IMR-90 (cell line): Measurements from ENCODE around the gene PRSS22. TPM values are rescaled to one million over a fixed set of nuclear protein-coding genes. Genes with fewer than 3 reads are reported as not detected.

Experiments
- ATAC-seq: fragments of 200-7000 bp; cut with Tn5 transposase; 2 replicates; pipeline ENCODE4 v1.9.1; 2020; ENCODE audit warnings: low read depth, mild to moderate bottlenecking, moderate library complexity
- BruUV-seq: library from RNA; stranded (reverse); fragments of 400-500 nt; replicated peaks from 2 replicates; lab custom pipeline; 2021; lab: Mats Ljungman, UMichigan
- CTCF ChIA-PET: fragments of 300-600 bp; formaldehyde crosslinking; extraction: SDS; loops from one replicate; lab custom pipeline; 2021; ENCODE audit warnings: antibody characterized with exemption; lab: Yijun Ruan, JAX
- POLR2A ChIA-PET: fragments of 300-600 bp; sonication (Branson Sonifier 250); formaldehyde crosslinking; loops from one replicate; lab custom pipeline; 2022; ENCODE audit warnings: antibody characterized with exemption; ENCODE audit not compliant: unreplicated experiment; lab: Charles Lee
- DNase-seq: peaks from one replicate; pipeline ENCODE4 v3.0.0; 2013
- H2AFZ ChIP-seq: replicated peaks from 2 replicates; pipeline ENCODE3; 2013; ENCODE audit warnings: low read length, mild to moderate bottlenecking; ENCODE audit not compliant: poor library complexity
- H2AK5ac ChIP-seq: 2 replicates; pipeline ENCODE4 v1.6.1; 2013; ENCODE audit warnings: low read depth, low read length, inconsistent platforms
- H2AK9ac ChIP-seq: replicated peaks from 2 replicates; pipeline ENCODE3; 2013; ENCODE audit warnings: mild to moderate bottlenecking, low read depth, low read length, moderate library complexity; ENCODE audit not compliant: poor library complexity
- H2BK120ac ChIP-seq: 2 replicates; pipeline ENCODE4 v1.6.1; 2013; ENCODE audit warnings: low read depth, low read length, inconsistent platforms
- H2BK15ac ChIP-seq: 3 replicates; pipeline ENCODE4 v1.6.1; 2013; ENCODE audit warnings: low read depth, low read length, inconsistent platforms
- H2BK20ac ChIP-seq: 2 replicates; pipeline ENCODE4 v1.6.1; 2013; ENCODE audit warnings: low read depth, mild to moderate bottlenecking, inconsistent platforms, low read length, moderate library complexity
- H2BK5ac ChIP-seq: 2 replicates; pipeline ENCODE4 v1.6.1; 2013; ENCODE audit warnings: mild to moderate bottlenecking, low read depth, low read length, inconsistent platforms; ENCODE audit not compliant: poor library complexity, severe bottlenecking
- H3K14ac ChIP-seq: replicated peaks from 2 replicates; pipeline ENCODE4 v1.6.1; 2013; ENCODE audit warnings: low read depth, low read length, inconsistent platforms
- H3K18ac ChIP-seq: 2 replicates; pipeline ENCODE4 v1.6.1; 2013; ENCODE audit warnings: low read depth, low read length, control low read depth
- H3K23ac ChIP-seq: 2 replicates; pipeline ENCODE4 v1.6.1; 2013; ENCODE audit warnings: low read depth, low read length, inconsistent platforms
- H3K27ac ChIP-seq: 2 replicates; pipeline ENCODE4 v1.5.1; 2013; ENCODE audit warnings: mild to moderate bottlenecking, control low read depth, low read length; ENCODE audit not compliant: insufficient read depth
- H3K27me3 ChIP-seq: 2 replicates; pipeline ENCODE4 v1.6.1; 2013; ENCODE audit warnings: low read length; ENCODE audit not compliant: control insufficient read depth, insufficient read depth
- H3K36me3 ChIP-seq: 2 replicates; pipeline ENCODE4 v1.6.1; 2013; ENCODE audit warnings: low read length, mixed read lengths; ENCODE audit not compliant: control insufficient read depth, insufficient read depth
- H3K4ac ChIP-seq: 2 replicates; pipeline ENCODE4 v1.6.1; 2013; ENCODE audit warnings: low read depth, low read length, inconsistent platforms
- H3K4me1 ChIP-seq: 2 replicates; pipeline ENCODE4 v1.6.1; 2013; ENCODE audit warnings: low read length, mixed read lengths; ENCODE audit not compliant: control insufficient read depth, insufficient read depth
- H3K4me2 ChIP-seq: 2 replicates; pipeline ENCODE4 v1.6.1; 2013; ENCODE audit warnings: low read depth, mild to moderate bottlenecking, control low read depth, low read length, moderate library complexity
- H3K4me3 ChIP-seq: 2 replicates; pipeline ENCODE4 v1.5.1; 2013; ENCODE audit warnings: low read depth, mild to moderate bottlenecking, control low read depth, low read length, moderate library complexity; ENCODE audit not compliant: insufficient read depth
- H3K56ac ChIP-seq: 2 replicates; pipeline ENCODE4 v1.6.1; 2013; ENCODE audit warnings: low read length, inconsistent platforms; ENCODE audit not compliant: insufficient read depth; ENCODE audit errors: extremely low read depth
- H3K79me1 ChIP-seq, 2 experiments: 2 replicates each; pipeline ENCODE4 v1.6.1; 2013; ENCODE audit warnings: low read length in 2 of 2, inconsistent platforms in 1 of 2, low read depth in 1 of 2
- H3K9ac ChIP-seq: 2 replicates; pipeline ENCODE4 v1.6.1; 2013; ENCODE audit warnings: low read depth, low read length, control low read depth
- H3K9me1 ChIP-seq: 2 replicates; pipeline ENCODE4 v1.6.1; 2013; ENCODE audit warnings: low read length, inconsistent platforms; ENCODE audit not compliant: insufficient read depth
- H3K9me3 ChIP-seq: 2 replicates; pipeline ENCODE4 v1.6.1; 2013; ENCODE audit warnings: low read length; ENCODE audit not compliant: control insufficient read depth, insufficient read depth
- H4K20me1 ChIP-seq: 2 replicates; pipeline ENCODE4 v1.6.1; 2013; ENCODE audit warnings: low read length, inconsistent platforms; ENCODE audit not compliant: insufficient read depth
- H4K5ac ChIP-seq: 2 replicates; pipeline ENCODE4 v1.6.1; 2013; ENCODE audit warnings: mild to moderate bottlenecking, low read depth, low read length, control low read depth
- H4K8ac ChIP-seq, 2 experiments: 2 replicates each; pipeline ENCODE4 v1.6.1; 2013; ENCODE audit warnings: low read depth in 2 of 2, low read length in 2 of 2, control low read depth in 1 of 2, inconsistent platforms in 1 of 2
- H4K91ac ChIP-seq: 2 replicates; pipeline ENCODE4 v1.6.1; 2013; ENCODE audit warnings: low read depth, low read length, inconsistent platforms; ENCODE audit not compliant: insufficient read depth
- CEBPB ChIP-seq: IDR thresholded peaks from 2 replicates; pipeline ENCODE4 v1.6.1; 2012; ENCODE audit warnings: low read depth, low read length, improper control_type of control experiment
- MAZ ChIP-seq: IDR thresholded peaks from 2 replicates; pipeline ENCODE4 v1.6.1; 2012; ENCODE audit warnings: low read depth, mild to moderate bottlenecking, low read length, improper control_type of control experiment, moderate library complexity, borderline replicate concordance
- RAD21 ChIP-seq: IDR thresholded peaks from 2 replicates; pipeline ENCODE4 v1.6.1; 2012; ENCODE audit warnings: low read length, improper control_type of control experiment
- WGBS, 2 experiments: methylation state at CpG; one replicate each; pipeline versions ENCODE4 v1.1.5 to v1.1.7; 2013; ENCODE audit warnings: missing lambda C conversion rate in 2 of 2; ENCODE audit not compliant: insufficient read length in 1 of 2; ENCODE audit errors: extremely low coverage in 2 of 2; 5-methylcytosine and 5-hydroxymethylcytosine counted together
- dilution Hi-C: fragments of 300-500 bp; cut with HindIII; formaldehyde crosslinking; loops from one replicate; pipeline ENCODE4 v1.14.3; 2018; ENCODE audit warnings: low sequenced_read_pairs; ENCODE audit not compliant: unreplicated experiment
- in situ Hi-C: fragments of 300-500 bp; cut with MboI; formaldehyde crosslinking; loops from 3 replicates; pipeline ENCODE4 v1.14.3; 2019; ENCODE audit warnings: low sequenced_read_pairs, inconsistent platforms, mixed read lengths
- intact Hi-C: fragments of 100-400 bp; cut with micrococcal nuclease; formaldehyde crosslinking; loops from 2 replicates; pipeline ENCODE4 v1.10.0; 2022
- polyA plus RNA-seq, 3 experiments: library from polyadenylated mRNA; depleted of rRNA; stranded (reverse); fragments of >200 nt; gene quantifications; 2 replicates each; pipeline ENCODE4 v1.2.3, GENCODE V29; 2012; ENCODE audit warnings: low replicate concordance in 1 of 3
- total RNA-seq: library from RNA; depleted of rRNA; stranded (reverse); fragments of >200 nt; gene quantifications from 2 replicates; pipeline ENCODE4 v1.2.3, GENCODE V29; 2012; rRNA removed

The PRSS22 gene
- total and polyA plus RNA-seq, 2 of the 4 experiments (the other 2 are of a cell fraction): not detected

- Histone ChIP-seq H3K27me3 (peaks cover 31% of the 10 kb centered on the region), H4K8ac (no peak overlapping the region), H3K9ac (no peak overlapping the region), H3K9me1 (no peaks in the 10 kb centered on the region), H3K79me1 (no peaks in the 10 kb centered on the region), H4K20me1 (no peaks in the 10 kb centered on the region), H4K5ac (no peak overlapping the region), H2AK9ac (no peak overlapping the region), H3K4me2 (no peak overlapping the region), H3K4me1 (no peaks in the 10 kb centered on the region), H2BK20ac (no peak overlapping the region), H2BK5ac (no peak overlapping the region), H2BK15ac (no peak overlapping the region), H2AK5ac (no peak overlapping the region), H3K23ac (no peak overlapping the region), H3K36me3 (no peaks in the 10 kb centered on the region), H3K9me3 (peaks cover 22% of the 10 kb centered on the region), H3K27ac (no peak overlapping the region), H2AFZ (no peak overlapping the region), H3K56ac (no peak overlapping the region), H4K91ac (no peak overlapping the region), H3K4ac (no peak overlapping the region), H3K4me3 (no peak overlapping the region), H3K18ac (no peak overlapping the region), H3K14ac (no peak overlapping the region), H2BK120ac (no peak overlapping the region)
- in situ Hi-C loops (no loop called here), intact Hi-C loops (no loop called here), dilution Hi-C loops (no loop called here)
- CTCF ChIA-PET: no interaction called here
- WGBS, 2 experiments: no CpG with 5 or more reads among the region's 3 CpGs
- POLR2A ChIA-PET: no interaction called here
- TF ChIP-seq RAD21 (no peak), MAZ (no peak), CEBPB (no peak)
- no peak for ATAC-seq
- no TSS peak for BruUV-seq
- no peak for DNase-seq
Measured at GRCh38 chr16:2803545-2804195, 54.3 kb downstream of the PRSS22 start.

Other genes starting within 250 kb of the PRSS22 start
- gene KCTD5, start 175.6 kb downstream of the PRSS22 start, total RNA-seq: 17.2 and 19.4 TPM in 2 replicates
- 38.9 and 56.2 TPM in 2 replicates for gene KCTD5, start 175.6 kb downstream of the PRSS22 start, polyA plus RNA-seq (2012; rRNA removed)
- under 0.01 TPM in 2 replicates for gene PRSS27, start 137.9 kb downstream of the PRSS22 start, total RNA-seq
- 0.58 and 0.83 TPM in 2 replicates for gene PRSS27, start 137.9 kb downstream of the PRSS22 start, polyA plus RNA-seq (2012; rRNA removed)
- gene SRRM2, start 105.5 kb downstream of the PRSS22 start, total RNA-seq: 20.3 and 21.1 TPM in 2 replicates
- gene SRRM2, start 105.5 kb downstream of the PRSS22 start, polyA plus RNA-seq (2012; rRNA removed): 300 and 301 TPM in 2 replicates
- gene ELOB, start 80.9 kb downstream of the PRSS22 start, total RNA-seq: 225 and 5,859 TPM in 2 replicates
- 442 and 481 TPM in 2 replicates for gene ELOB, start 80.9 kb downstream of the PRSS22 start, polyA plus RNA-seq (2012; rRNA removed)
- not detected in 2 replicates for gene PRSS33, start 70.6 kb downstream of the PRSS22 start, total RNA-seq
- gene PRSS33, start 70.6 kb downstream of the PRSS22 start, polyA plus RNA-seq (2012; rRNA removed): not detected in 2 replicates
- gene PRSS41, start 59.7 kb downstream of the PRSS22 start, total RNA-seq: not detected in 2 replicates
- gene PRSS41, start 59.7 kb downstream of the PRSS22 start, polyA plus RNA-seq (2012; rRNA removed): not detected in 2 replicates
- not detected in 2 replicates for gene PRSS21, start 40.9 kb downstream of the PRSS22 start, total RNA-seq
- 0.21 and 0.47 TPM in 2 replicates for gene PRSS21, start 40.9 kb downstream of the PRSS22 start, polyA plus RNA-seq (2012; rRNA removed)
- gene ZG16B, start 27.9 kb downstream of the PRSS22 start, total RNA-seq: 0.28 and 0.54 TPM in 2 replicates
- gene ZG16B, start 27.9 kb downstream of the PRSS22 start, polyA plus RNA-seq (2012; rRNA removed): 0.46 and 0.65 TPM in 2 replicates
- gene FLYWCH2, start 25.0 kb upstream of the PRSS22 start, total RNA-seq: 42.3 and 48.9 TPM in 2 replicates
- gene FLYWCH2, start 25.0 kb upstream of the PRSS22 start, polyA plus RNA-seq (2012; rRNA removed): 66.3 and 77.2 TPM in 2 replicates
- gene FLYWCH1, start 53.8 kb upstream of the PRSS22 start, total RNA-seq: 14.3 and 16.1 TPM in 2 replicates
- 25.2 and 32.3 TPM in 2 replicates for gene FLYWCH1, start 53.8 kb upstream of the PRSS22 start, polyA plus RNA-seq (2012; rRNA removed)
- not detected in 2 replicates for gene KREMEN2, start 106.1 kb upstream of the PRSS22 start, total RNA-seq
- gene KREMEN2, start 106.1 kb upstream of the PRSS22 start, polyA plus RNA-seq (2012; rRNA removed): 0.03 and 0.11 TPM in 2 replicates
- 2.2 TPM in 2 replicates for gene PAQR4, start 111.2 kb upstream of the PRSS22 start, total RNA-seq
- 10.0 and 10.1 TPM in 2 replicates for gene PAQR4, start 111.2 kb upstream of the PRSS22 start, polyA plus RNA-seq (2012; rRNA removed)
- 1.8 and 2.8 TPM in 2 replicates for gene PKMYT1, start 122.3 kb upstream of the PRSS22 start, total RNA-seq
- 14.9 and 18.7 TPM in 2 replicates for gene PKMYT1, start 122.3 kb upstream of the PRSS22 start, polyA plus RNA-seq (2012; rRNA removed)
- gene CLDN9, start 154.8 kb upstream of the PRSS22 start, total RNA-seq: not detected in 2 replicates
- gene CLDN9, start 154.8 kb upstream of the PRSS22 start, polyA plus RNA-seq (2012; rRNA removed): 0.05 TPM in 1 of 2 replicates, not detected in the other
- gene CLDN6, start 160.0 kb upstream of the PRSS22 start, total RNA-seq: not detected in 2 replicates
- gene CLDN6, start 160.0 kb upstream of the PRSS22 start, polyA plus RNA-seq (2012; rRNA removed): 0.07 and 0.14 TPM in 2 replicates
- 103 and 118 TPM in 2 replicates for gene TNFRSF12A, start 162.2 kb upstream of the PRSS22 start, total RNA-seq
- 304 and 346 TPM in 2 replicates for gene TNFRSF12A, start 162.2 kb upstream of the PRSS22 start, polyA plus RNA-seq (2012; rRNA removed)
- 7.2 and 9.7 TPM in 2 replicates for gene HCFC1R1, start 165.8 kb upstream of the PRSS22 start, total RNA-seq
- 57.9 and 121 TPM in 2 replicates for gene HCFC1R1, start 165.8 kb upstream of the PRSS22 start, polyA plus RNA-seq (2012; rRNA removed)
- gene THOC6, start 165.9 kb upstream of the PRSS22 start, total RNA-seq: 16.1 and 16.8 TPM in 2 replicates
- gene THOC6, start 165.9 kb upstream of the PRSS22 start, polyA plus RNA-seq (2012; rRNA removed): 23.1 and 26.0 TPM in 2 replicates
- under 0.01 and 0.18 TPM in 2 replicates for gene BICDL2, start 178.8 kb upstream of the PRSS22 start, total RNA-seq
- gene BICDL2, start 178.8 kb upstream of the PRSS22 start, polyA plus RNA-seq (2012; rRNA removed): 0.17 and 0.19 TPM in 2 replicates
- not detected in 2 replicates for gene MMP25, start 188.4 kb upstream of the PRSS22 start, total RNA-seq
- gene MMP25, start 188.4 kb upstream of the PRSS22 start, polyA plus RNA-seq (2012; rRNA removed): 0.07 TPM in 2 replicates
- gene IL32, start 207.5 kb upstream of the PRSS22 start, total RNA-seq: 21.7 and 25.6 TPM in 2 replicates
- gene IL32, start 207.5 kb upstream of the PRSS22 start, polyA plus RNA-seq (2012; rRNA removed): 95.7 and 99.9 TPM in 2 replicates
- not detected in 2 replicates for gene ZSCAN10, start 241.1 kb upstream of the PRSS22 start, total RNA-seq
- gene ZSCAN10, start 241.1 kb upstream of the PRSS22 start, polyA plus RNA-seq (2012; rRNA removed): not detected in 2 replicates